Stimulated activated CD8-positive, alpha-beta memory T cell treated with anti-CD3 and anti-CD28 coated beads, Interleukin-7, amount 100 ng/mL, for 4 hours (primary cell): ENCODE measurements around the gene NDUFAF8.

Experiments
- DNase-seq, 2 donors: peaks; one replicate each; pipeline ENCODE4 v3.0.0-alpha.2; 2020; ENCODE audit warnings: low read depth in 2 of 2

Gene NDUFAF8

GRCh38 chr17:81200695-81201580 lies 38.2 kb upstream of the NDUFAF8 start:
- DNase-seq: no peak

- no peak for DNase-seq
Measured at GRCh38 chr17:81202318-81202717, 36.8 kb upstream of the NDUFAF8 start.

GRCh38 chr17:81203136-81203535 lies 36.0 kb upstream of the NDUFAF8 start:
- no peak for DNase-seq

GRCh38 chr17:81204578-81204977 lies 34.5 kb upstream of the NDUFAF8 start:
- no peak for DNase-seq

GRCh38 chr17:81206166-81206565 lies 33.0 kb upstream of the NDUFAF8 start:
- DNase-seq: no peak

- no peak for DNase-seq
Measured at GRCh38 chr17:81206657-81207056, 32.5 kb upstream of the NDUFAF8 start.

- no peak for DNase-seq
Measured at GRCh38 chr17:81207610-81208581, 31.2 kb upstream of the NDUFAF8 start.

- no peak for DNase-seq
Measured at GRCh38 chr17:81208651-81209050, 30.5 kb upstream of the NDUFAF8 start.

GRCh38 chr17:81209141-81209540 lies 30.0 kb upstream of the NDUFAF8 start:
- DNase-seq: no peak

GRCh38 chr17:81210466-81210865 lies 28.7 kb upstream of the NDUFAF8 start:
- no peak for DNase-seq

- DNase-seq: no peak
Measured at GRCh38 chr17:81210868-81211267, 28.2 kb upstream of the NDUFAF8 start.

- no peak for DNase-seq
Measured at GRCh38 chr17:81212365-81212764, 26.8 kb upstream of the NDUFAF8 start.

GRCh38 chr17:81213978-81214377 lies 25.1 kb upstream of the NDUFAF8 start:
- DNase-seq: no peak

GRCh38 chr17:81217491-81217890 lies 21.6 kb upstream of the NDUFAF8 start:
- no peak for DNase-seq

- DNase-seq: no peak
Measured at GRCh38 chr17:81218459-81218858, 20.7 kb upstream of the NDUFAF8 start.

GRCh38 chr17:81218991-81219390 lies 20.1 kb upstream of the NDUFAF8 start:
- DNase-seq: no peak

- DNase-seq: no peak
Measured at GRCh38 chr17:81219476-81220180, 19.5 kb upstream of the NDUFAF8 start.

GRCh38 chr17:81221371-81221841 lies 17.7 kb upstream of the NDUFAF8 start:
- no peak for DNase-seq

- DNase-seq: no peak
Measured at GRCh38 chr17:81221842-81222619, 17.1 kb upstream of the NDUFAF8 start.

- DNase-seq: no peak
Measured at GRCh38 chr17:81222620-81222905, 16.6 kb upstream of the NDUFAF8 start.
